ENCODE data around the gene GATAD2A. TPM values are rescaled to one million over a fixed set of nuclear protein-coding genes. Genes with fewer than 3 reads are reported as not detected.

The GATAD2A gene
- total RNA-seq, 2 experiments from 2014 or later: 122 to 135 TPM

DNA sequence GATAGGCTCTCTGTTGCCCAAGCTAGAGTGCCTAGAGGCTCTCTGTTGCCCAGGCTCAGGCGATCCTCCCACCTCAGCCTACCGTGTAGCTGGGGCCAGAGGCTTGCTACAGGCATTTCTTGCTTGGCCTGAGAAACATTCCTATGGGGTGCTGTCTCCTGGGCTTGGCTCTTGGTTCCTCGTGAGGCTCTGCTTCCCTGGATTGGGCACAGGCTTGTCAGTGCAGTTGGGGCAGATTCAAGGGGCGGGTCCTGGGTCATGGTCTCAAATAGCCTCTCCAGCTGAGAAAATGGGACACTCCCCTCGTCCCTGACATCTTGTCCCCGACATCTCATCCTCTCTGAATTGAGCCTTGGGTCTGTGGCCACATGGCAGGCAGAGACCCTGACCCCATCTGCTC, 105.0 kb downstream of the GATAD2A start:
- Mint-ChIP-seq H3K4me1 (no peaks in the 10 kb centered on the region), H3K27ac (no peak overlapping the region), H3K9me3 (no peaks in the 10 kb centered on the region), H3K36me3 (ENCODE audit: low read depth) (peaks cover 16% of the 10 kb centered on the region), H3K27me3 (no peaks in the 10 kb centered on the region), H3K4me3 (no peak overlapping the region)
- no peak for DNase-seq
- CTCF ChIA-PET: interaction anchor here (0.6 to 3.5 kb wide), 3 partner anchors 20 to 291 kb away, joined by 3 to 14 read pairs (median 3); no protein-coding TSS in a partner anchor
- POLR2A ChIA-PET: interaction anchor here (0.6 to 0.7 kb wide), 2 partner anchors 95 to 115 kb away, joined by 3 read pairs; no protein-coding TSS in a partner anchor

DNA sequence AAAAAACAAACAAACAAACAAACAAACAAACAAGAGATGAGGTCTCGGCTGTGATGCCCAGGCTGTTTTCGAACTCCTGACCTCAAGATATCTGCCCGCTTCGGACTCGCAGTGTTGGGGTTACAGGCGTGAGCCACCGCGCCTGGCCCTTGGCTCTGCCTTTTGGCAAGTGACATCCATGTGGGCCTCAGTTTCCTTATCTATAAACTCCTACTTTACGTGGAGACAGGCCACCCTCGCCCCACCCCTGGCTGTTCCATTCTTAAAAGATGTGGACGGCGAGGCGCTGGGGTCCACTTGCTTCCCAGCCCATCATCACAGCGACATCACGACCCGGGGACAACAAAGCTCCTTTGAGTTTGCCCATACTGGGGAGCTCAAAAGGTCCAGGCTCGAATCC, 108.2 kb downstream of the GATAD2A start:
- H3K4me3 Mint-ChIP-seq: no peak overlapping the region
- no peak for DNase-seq
- no peak overlapping the region for H3K27ac Mint-ChIP-seq
- H3K36me3 Mint-ChIP-seq (ENCODE audit: low read depth): peaks cover 11% of the 10 kb centered on the region
- ChIA-PET CTCF (interaction anchor here (0.7 kb wide), 1 partner anchor 41 kb away, joined by 3 read pairs; no protein-coding TSS in a partner anchor), POLR2A (no interaction called here)
- H3K27me3 Mint-ChIP-seq: no peaks in the 10 kb centered on the region
- H3K4me1 Mint-ChIP-seq: peaks cover 14% of the 10 kb centered on the region
- no peaks in the 10 kb centered on the region for H3K9me3 Mint-ChIP-seq

DNA sequence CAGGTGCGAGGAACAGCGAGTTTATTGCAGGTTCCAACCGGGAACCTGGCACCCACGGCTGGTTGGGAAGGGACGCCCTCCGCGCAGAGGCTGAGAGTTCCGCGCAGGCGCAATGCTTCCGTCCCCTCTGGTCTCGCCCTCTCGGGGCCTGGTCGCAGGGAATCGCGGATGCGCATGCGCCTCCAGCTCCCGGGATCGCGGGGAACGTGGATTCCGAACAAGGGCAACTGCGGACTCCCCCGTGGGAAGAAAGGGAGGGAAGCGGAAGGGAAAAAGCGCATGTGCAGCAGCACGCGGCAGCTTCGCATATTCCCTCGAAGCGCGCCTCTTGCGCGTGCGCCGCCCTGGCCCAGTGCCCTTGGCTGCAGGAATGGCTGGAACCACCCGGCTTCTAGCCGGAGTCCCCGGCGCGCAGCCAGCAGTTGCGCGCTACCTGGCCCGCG, 108.8 kb downstream of the GATAD2A start:
- CTCF ChIA-PET: interaction anchor here (0.7 to 2.5 kb wide), 2 partner anchors 24 to 41 kb away, joined by 3 to 6 read pairs; no protein-coding TSS in a partner anchor
- no peak overlapping the region for H3K27ac Mint-ChIP-seq
- POLR2A ChIA-PET: no interaction called here
- H3K4me3 Mint-ChIP-seq: peak overlapping the region; percentile 38
- DNase-seq: no peak
- peaks cover 12% of the 10 kb centered on the region for H3K36me3 Mint-ChIP-seq (ENCODE audit: low read depth)
- H3K27me3 Mint-ChIP-seq: no peaks in the 10 kb centered on the region
- H3K4me1 Mint-ChIP-seq: peaks cover 17% of the 10 kb centered on the region
- no peaks in the 10 kb centered on the region for H3K9me3 Mint-ChIP-seq

DNA sequence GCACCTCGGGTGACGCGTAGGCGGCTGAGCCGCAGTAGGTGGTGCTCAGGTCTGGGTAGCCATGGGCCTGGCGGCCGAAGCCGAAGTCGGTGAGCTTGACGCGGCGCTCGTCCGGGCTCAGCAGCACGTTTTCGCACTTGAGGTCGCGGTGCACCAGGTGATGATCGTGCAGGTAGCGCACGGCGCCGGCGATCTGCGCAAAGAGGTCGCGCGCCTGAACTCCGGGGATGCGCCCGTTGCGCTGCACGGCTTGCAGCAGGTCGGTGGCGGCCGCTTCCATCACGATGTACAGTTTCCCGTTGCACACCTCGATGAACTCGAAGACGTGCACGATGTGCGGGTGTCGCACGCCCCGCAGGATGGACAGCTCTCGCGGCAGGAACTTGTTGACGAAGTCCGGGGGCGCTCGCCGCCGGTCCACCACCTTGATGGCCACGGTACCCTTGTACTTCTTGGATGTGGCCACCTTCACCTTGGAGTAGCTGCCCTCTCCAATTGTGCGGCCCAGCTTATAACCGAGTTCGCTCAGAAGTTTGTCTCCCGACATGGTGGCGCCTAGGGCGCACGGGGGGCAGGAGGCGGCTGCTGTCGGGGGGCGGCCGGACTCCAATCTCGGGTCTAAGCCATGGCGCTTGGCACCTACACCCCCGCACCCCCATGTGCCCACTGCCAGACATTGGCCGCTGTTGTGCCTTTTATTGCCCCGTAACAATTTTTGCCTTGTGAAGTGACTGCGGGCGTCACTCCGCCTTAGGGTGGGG, 109.6 kb downstream of the GATAD2A start, which contains the start of gene TSSK6:
Gene TSSK6 (minus strand): TSS at position 668 of the 761 bp plus-strand sequence. CDS start 121 bp downstream, at position 547.
- peaks cover 19% of the 10 kb centered on the region for H3K36me3 Mint-ChIP-seq (ENCODE audit: low read depth)
- no peak for DNase-seq
- H3K27me3 Mint-ChIP-seq: no peaks in the 10 kb centered on the region
- peak within 1 kb of the TSS; percentile 93 for H3K4me3 Mint-ChIP-seq
- ChIA-PET POLR2A (interaction anchor here (0.7 kb wide), 1 partner anchor 143 kb away, joined by 5 read pairs; no protein-coding TSS in a partner anchor), CTCF (interaction anchor here (0.6 to 2.5 kb wide), 4 partner anchors 17 to 1611 kb away, joined by 3 to 7 read pairs (median 5); no protein-coding TSS in a partner anchor)
- H3K9me3 Mint-ChIP-seq: no peaks in the 10 kb centered on the region
- H3K27ac Mint-ChIP-seq: peak within 1 kb of the TSS; percentile 97
- peaks cover 21% of the 10 kb centered on the region for H3K4me1 Mint-ChIP-seq

DNA sequence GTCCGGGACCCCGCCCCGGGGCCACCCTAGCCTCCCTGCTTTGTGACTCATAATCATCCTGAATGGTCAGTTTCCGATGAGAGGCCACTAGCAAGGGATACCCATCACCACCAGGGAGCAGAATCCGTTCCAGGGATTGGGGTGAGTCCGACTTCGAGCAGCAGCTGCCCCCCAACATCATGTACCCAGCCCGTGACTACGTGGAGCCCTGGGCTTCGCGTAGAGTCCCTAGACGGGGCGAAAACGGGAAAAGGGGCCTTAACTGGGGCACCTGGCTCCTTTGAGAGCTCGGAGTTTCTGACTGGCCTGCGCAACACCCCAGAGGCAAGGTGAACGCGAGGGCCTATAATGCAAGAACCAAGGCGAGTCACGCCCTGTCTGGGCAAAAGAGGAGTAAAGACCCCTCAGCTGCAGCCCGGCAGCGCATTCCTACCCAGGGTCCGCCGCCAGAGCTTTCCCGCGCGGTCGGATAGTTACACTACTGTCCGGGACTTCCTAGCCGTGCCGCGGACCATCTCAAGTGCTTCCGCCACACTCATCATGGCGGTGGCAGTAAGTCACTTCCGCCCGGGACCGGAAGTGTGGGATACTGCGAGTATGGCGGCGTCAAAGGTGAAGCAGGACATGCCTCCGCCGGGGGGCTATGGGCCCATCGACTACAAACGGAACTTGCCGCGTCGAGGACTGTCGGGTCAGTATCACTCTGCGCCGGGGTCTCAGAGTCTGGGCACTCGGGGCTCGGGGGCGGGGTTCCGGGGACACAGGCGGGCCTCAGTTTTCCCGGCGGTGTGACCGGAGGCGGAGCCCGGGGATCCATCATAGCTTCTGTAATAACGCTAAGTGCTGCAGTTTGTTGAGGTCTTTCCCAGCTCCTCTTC, 110.4 kb downstream of the GATAD2A start, which contains the start of gene NDUFA13:
Gene NDUFA13 (plus strand): TSS at position 584 of the 878 bp plus-strand sequence. CDS start 14 bp downstream, at position 598.
- peak; percentile 93 for DNase-seq
- Mint-ChIP-seq H3K9me3 (no peaks in the 10 kb centered on the region), H3K4me1 (peaks cover 26% of the 10 kb centered on the region), H3K36me3 (ENCODE audit: low read depth) (peaks cover 26% of the 10 kb centered on the region), H3K27me3 (no peaks in the 10 kb centered on the region), H3K4me3 (peak within 1 kb of the TSS; percentile 93), H3K27ac (peak within 1 kb of the TSS; percentile 97)
- CTCF ChIA-PET: interaction anchor here (0.6 to 2.5 kb wide), 4 partner anchors 16 to 225 kb away, joined by 3 to 7 read pairs (median 4); no protein-coding TSS in a partner anchor
- POLR2A ChIA-PET: interaction anchor here (0.7 kb wide), 1 partner anchor 1146 kb away, joined by 3 read pairs; the partner anchor contains the start of gene ZNF626

DNA sequence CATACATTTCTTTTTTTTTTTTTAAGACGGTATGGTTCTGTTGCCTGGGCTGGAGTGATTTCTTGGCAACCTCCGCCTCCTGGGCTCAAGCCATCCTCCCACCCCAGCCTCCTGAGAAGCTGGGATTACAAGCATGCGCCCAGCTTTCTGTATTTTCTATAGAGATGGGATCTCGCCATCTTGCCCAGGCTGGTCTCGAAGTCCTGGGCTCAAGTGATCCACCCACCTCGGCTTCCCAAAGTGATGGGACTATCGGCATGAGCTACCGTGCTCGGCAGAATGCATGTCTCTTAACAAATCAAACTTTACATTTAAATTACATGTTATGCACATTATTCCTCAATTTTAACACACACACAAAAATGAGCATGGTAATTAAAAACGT, 111.8 kb downstream of the GATAD2A start:
- ChIA-PET POLR2A (no interaction called here), CTCF (interaction anchor here (1.3 kb wide), 1 partner anchor 37 kb away, joined by 3 read pairs; no protein-coding TSS in a partner anchor)

DNA sequence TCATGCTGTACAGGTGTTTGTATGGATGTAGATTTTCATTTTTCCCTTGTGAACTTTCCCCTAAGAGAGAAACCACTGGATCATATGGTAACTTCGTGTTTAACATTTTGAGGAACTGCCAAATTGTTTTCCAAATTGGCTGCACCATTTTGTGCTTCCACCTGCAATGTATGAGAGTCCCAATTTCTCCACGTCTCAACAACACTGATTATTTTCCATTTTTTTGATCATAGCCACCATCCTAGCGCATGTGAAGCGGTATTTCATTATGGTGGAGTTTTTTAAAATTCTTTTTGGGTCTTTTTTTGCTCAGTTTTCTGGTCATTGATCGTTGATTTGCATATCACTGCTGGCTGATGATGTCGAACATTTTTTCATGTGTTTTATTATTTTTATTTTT, 115.5 kb downstream of the GATAD2A start:
- ChIA-PET POLR2A (no interaction called here), CTCF (no interaction called here)
- Mint-ChIP-seq H3K27ac (no peak overlapping the region), H3K27me3 (no peaks in the 10 kb centered on the region), H3K4me1 (peaks cover 32% of the 10 kb centered on the region), H3K9me3 (no peaks in the 10 kb centered on the region), H3K36me3 (ENCODE audit: low read depth) (peaks cover 31% of the 10 kb centered on the region), H3K4me3 (no peak overlapping the region)
- no peak for DNase-seq

More for the DNA sequence above, 111.8 kb downstream of the GATAD2A start:
- no peak for DNase-seq
- peaks cover 30% of the 10 kb centered on the region for H3K4me1 Mint-ChIP-seq
- peak overlapping the region; percentile 93 for H3K4me3 Mint-ChIP-seq
- peak overlapping the region; percentile 97 for H3K27ac Mint-ChIP-seq
- H3K27me3 Mint-ChIP-seq: no peaks in the 10 kb centered on the region
- no peaks in the 10 kb centered on the region for H3K9me3 Mint-ChIP-seq
- peaks cover 28% of the 10 kb centered on the region for H3K36me3 Mint-ChIP-seq (ENCODE audit: low read depth)

DNA sequence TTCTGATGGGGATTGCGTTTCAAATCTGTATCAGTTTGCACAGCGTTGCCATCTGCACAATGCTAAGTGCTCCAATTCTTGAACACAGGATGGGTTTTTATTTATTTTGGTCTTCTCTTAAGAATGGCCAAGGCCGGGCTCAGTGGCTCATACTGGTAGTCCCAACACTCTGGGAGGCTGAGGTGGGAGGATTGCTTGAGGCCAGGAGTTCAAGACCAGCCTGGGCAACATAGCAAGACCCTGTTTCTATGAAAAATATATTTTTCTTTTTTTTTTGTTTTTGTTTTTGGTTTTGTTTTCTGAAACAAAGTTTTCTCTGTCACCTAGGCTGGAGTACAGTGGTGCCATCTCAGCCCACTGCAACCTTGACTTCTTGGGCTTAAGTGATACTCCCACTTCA, 117.7 kb downstream of the GATAD2A start:
- no peaks in the 10 kb centered on the region for H3K9me3 Mint-ChIP-seq
- no peak overlapping the region for H3K4me3 Mint-ChIP-seq
- ChIA-PET CTCF (no interaction called here), POLR2A (no interaction called here)
- H3K27me3 Mint-ChIP-seq: no peaks in the 10 kb centered on the region
- peaks cover 26% of the 10 kb centered on the region for H3K4me1 Mint-ChIP-seq
- DNase-seq: no peak
- H3K27ac Mint-ChIP-seq: no peak overlapping the region
- H3K36me3 Mint-ChIP-seq (ENCODE audit: low read depth): peaks cover 33% of the 10 kb centered on the region

DNA sequence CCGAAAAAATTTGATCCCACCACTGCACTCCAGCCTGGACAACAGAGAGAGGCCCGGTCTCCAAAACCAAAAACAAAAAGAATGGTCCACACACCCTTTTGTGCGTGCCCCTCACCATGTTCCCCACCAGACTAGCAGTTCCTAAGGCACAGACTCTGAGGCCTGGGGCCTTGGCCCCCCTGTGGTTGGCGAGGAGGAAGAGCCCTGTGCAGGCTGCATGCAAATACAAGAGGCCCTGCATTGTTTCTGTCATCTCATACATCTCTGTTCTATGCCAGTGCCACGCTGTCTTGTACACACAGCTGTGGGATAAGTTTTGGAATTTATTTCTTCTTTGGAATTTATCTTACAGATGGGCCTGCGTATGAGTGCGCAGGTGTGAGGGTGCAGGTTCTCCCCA, 118.6 kb downstream of the GATAD2A start:
- CTCF ChIA-PET: interaction anchor here (0.5 kb wide), 1 partner anchor 129 kb away, joined by 3 read pairs; no protein-coding TSS in a partner anchor
- Mint-ChIP-seq H3K4me1 (peaks cover 25% of the 10 kb centered on the region), H3K27me3 (no peaks in the 10 kb centered on the region), H3K9me3 (no peaks in the 10 kb centered on the region), H3K27ac (no peak overlapping the region), H3K36me3 (ENCODE audit: low read depth) (peaks cover 34% of the 10 kb centered on the region), H3K4me3 (no peak overlapping the region)
- POLR2A ChIA-PET: no interaction called here
- DNase-seq: no peak

DNA sequence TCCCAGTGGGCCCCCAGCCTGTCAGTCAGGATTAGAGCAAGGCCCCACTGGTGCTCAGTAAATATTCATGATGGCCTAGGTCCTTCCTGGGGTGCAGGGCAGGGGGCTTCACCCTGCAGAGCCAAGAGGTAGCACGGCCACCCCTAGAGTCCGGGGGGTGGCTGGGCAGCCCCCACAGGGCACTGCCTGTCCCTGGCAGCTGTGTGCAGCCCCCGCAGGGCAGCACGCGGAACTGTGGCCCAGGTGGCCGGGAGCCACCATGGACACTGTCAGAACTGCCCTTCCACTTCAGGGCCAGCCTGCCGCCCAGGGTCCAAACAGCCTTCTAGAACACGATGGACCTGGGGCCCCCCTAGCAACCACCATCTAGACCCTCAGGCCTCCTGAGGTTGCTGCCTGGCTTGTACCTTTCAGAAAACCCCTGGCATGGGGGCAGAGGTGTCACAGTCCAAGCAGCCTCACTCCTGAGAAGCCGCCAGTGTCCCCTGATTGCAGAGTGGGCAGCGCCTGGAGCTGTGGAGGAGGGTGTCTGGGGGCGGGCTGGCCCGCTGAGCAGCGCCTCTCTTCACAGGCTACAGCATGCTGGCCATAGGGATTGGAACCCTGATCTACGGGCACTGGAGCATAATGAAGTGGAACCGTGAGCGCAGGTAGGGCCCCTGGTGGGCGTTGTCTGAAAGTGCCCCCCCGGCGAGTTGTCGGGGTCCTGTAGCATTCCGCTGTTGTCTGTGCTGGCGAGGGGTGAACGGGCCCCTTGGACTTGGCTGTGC, 120.3 kb downstream of the GATAD2A start:
- POLR2A ChIA-PET: no interaction called here
- DNase-seq: no peak
- H3K36me3 Mint-ChIP-seq (ENCODE audit: low read depth): peaks cover 21% of the 10 kb centered on the region

DNA sequence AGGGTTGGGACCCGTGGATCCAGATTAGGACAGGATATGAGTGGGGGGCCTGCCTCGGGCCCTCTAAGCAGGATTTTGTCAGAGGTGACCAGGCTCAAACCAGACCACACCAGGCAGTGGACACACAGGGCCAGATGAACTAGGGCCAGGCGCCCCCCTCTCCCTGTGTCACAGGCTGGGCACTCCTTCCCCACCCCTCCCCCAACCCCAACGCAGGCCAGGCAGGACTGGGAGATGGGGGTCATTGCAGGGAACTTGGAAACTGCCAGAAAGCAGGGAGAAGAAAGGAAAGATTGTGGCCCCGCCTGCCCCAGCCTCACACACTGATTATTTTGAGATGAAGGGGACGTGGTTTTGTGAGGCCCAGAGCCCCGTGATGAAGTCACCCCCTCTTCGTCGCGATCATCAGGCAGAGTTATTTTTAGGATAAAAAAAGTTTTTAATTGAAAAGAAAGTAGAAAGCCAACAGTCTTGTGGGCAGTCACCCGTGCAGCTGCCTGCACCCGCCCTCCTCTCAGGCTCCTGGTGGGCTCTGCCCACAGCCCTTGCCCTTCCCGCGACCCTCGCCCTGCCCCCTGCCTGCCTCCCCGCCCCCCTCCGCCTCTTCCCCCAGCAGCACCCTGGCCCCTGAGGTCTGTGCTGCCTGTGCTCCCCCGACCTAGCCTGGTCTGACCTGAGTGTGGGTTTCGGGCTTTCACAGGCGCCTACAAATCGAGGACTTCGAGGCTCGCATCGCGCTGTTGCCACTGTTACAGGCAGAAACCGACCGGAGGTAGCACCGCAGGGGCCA, 121.3 kb downstream of the GATAD2A start:
- H3K27ac Mint-ChIP-seq: no peak overlapping the region
- DNase-seq: no peak
- no peaks in the 10 kb centered on the region for H3K27me3 Mint-ChIP-seq
- no peak overlapping the region for H3K4me3 Mint-ChIP-seq
- CTCF ChIA-PET: no interaction called here
- peaks cover 18% of the 10 kb centered on the region for H3K36me3 Mint-ChIP-seq (ENCODE audit: low read depth)
- peaks cover 11% of the 10 kb centered on the region for H3K4me1 Mint-ChIP-seq
- no peaks in the 10 kb centered on the region for H3K9me3 Mint-ChIP-seq
- POLR2A ChIA-PET: no interaction called here

More for the DNA sequence above, 120.3 kb downstream of the GATAD2A start:
- H3K4me1 Mint-ChIP-seq: peaks cover 15% of the 10 kb centered on the region
- H3K4me3 Mint-ChIP-seq: no peak overlapping the region
- no peaks in the 10 kb centered on the region for H3K9me3 Mint-ChIP-seq
- CTCF ChIA-PET: no interaction called here
- no peaks in the 10 kb centered on the region for H3K27me3 Mint-ChIP-seq
- H3K27ac Mint-ChIP-seq: peak overlapping the region; percentile 25
